Loucy (cell line): ENCODE results near the gene SHC4.

Source experiments
- CTCF ChIP-seq: fragments of 200-600 bp; sonication (generic); conservative IDR thresholded peaks from 2 replicates; pipeline ENCODE4 v1.5.1; 2014; ENCODE audit warnings: mild to moderate bottlenecking, antibody characterized with exemption, low read length
- EZH2phosphoT487 ChIP-seq: fragments of 200-600 bp; IDR thresholded peaks from 2 replicates; pipeline ENCODE4 v1.6.1; 2018; ENCODE audit warnings: antibody characterized with exemption, mild to moderate bottlenecking, moderate library complexity, borderline replicate concordance

GRCh38 chr15:48811325-48811958, 152.3 kb downstream of the SHC4 start:
- TF ChIP-seq CTCF (peak; percentile 43), EZH2phosphoT487 (no peak)
